COLO668 (cell line): ENCODE measurements around the gene TMC8.

Source experiments
- DNase-seq: peaks from one replicate; lab custom pipeline; 2025; ENCODE audit not compliant: unreplicated experiment; lab: John Stamatoyannopoulos, UW

The TMC8 gene

DNA sequence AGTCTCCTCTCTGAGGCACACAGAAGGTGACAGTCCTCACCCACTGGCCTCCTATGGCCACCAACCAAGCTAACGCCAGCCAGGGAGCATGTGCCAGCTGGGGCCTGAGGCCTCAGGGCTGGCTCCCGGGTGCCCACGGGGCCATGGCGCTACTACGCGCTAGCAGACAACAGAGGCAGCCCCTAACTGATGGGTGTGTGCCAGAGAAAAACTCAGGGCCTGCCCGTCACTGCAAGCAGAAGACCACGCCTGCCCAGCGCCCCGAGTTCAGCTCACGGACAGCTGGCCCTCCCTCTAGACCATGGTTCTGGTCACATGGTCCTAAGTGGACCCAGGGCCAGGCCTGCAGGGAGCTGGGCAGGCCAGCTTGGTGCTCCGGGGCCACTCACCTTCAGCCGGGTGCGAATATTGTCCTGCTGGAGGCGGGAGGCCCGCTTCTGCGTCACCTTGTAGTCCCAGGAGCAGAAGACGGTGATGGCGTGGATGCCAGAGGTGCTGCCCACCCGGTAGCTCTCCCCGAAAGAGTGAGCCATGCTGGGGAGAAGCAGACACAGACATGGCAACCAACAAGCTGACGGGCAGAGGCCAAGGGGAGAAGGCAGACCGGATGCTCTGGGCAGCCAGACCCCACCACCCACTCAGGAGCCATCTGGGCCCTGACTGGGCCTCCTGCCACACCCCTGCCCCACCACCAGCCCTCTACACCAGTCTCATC is 8.2 kb upstream of the TMC8 start:
- no peak for DNase-seq

- DNase-seq, result no peak
These were observed 7.7 kb upstream of the TMC8 start for GRCh38 chr17:78122931-78123249.

DNA sequence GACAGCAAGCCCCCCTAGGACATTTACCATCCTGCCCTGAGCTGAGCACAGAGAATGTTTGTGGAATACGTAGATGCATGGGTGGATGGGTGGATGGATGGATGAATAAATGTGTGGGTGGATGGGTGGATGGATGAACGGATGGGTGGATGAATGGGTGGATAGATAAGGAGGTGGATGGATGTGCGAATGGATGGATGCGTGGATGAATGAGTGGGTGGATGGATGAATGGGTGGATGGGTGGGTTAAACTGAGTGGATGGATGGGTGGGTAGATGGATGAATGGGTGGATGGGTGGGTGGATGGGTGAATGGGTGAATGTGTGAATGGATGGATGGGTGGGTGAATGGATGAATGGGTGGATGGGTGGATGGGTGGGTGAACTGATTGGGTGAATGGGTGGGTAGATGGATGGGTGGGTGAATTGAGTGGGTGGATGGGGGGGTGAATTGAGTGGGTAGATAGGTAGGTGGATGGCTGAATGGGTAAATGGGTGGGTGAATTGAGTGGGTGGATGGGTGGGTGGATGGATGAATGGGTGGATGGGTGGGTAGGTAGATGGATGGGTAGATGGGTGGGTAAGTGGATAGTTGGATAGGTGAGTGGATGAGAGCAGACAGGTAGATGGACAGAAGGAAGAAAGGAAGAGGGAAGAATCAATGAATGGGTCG is 7.2 kb upstream of the TMC8 start:
- DNase-seq, result no peak

DNA sequence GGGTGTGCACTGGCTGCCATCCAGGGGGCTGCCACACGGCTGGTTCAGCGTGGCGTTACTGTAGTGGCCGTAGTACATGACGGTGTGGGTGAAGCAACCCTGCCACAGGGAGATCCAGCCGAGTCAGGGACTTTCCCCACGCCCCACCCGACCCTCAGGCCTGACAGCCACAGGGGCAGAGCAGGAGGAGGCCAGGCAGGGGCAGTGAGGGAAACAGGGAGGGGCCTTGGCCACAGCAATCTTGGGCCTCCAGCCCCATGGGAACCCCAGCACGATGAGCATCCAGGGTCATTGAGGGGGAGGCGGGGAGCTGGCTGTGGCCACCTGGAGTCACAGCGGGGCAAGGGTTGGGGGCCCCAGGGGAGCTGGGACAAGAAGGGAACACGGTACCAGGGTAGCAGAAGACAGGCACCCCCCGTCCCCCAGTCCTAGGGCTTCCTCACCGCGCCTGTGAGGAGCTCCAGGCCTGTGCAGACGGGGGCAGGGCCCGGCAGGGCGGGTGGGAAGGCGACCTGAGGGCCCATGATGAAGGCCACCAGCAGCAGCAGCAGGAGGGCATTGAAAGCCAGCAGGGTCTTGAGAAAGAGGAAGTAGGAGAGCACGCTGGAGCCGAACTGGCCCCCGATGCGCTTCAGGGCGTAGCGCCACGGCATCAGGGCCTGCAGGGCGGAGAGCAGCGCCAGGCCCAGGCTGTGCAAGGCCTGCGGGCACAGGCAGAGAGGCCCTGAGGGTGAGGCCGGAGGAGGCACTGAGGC is 6.3 kb upstream of the TMC8 start:
- no peak for DNase-seq

GRCh38 chr17:78124836-78125137 is 5.8 kb upstream of the TMC8 start:
- DNase-seq, result no peak

- DNase-seq, result no peak
These were observed 5.2 kb upstream of the TMC8 start for GRCh38 chr17:78125138-78125913.

GRCh38 chr17:78125976-78126894 is 4.3 kb upstream of the TMC8 start:
- no peak for DNase-seq

DNA sequence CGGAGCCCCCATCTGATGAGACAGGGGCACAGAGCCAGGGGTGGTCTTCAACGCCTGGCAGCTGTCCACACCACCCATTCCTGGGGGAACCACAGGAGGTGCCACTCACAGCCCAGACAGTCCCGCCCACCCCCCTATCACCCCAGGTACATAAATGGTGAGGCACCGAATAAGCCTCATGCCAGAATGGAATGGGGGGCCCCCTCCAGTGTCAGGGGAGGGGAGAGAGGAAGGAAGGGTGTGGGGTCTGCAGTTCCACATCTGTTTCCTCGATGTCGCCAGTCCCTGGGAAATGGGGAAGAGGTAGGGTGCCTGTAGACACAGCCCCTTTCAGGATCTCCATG is 3.7 kb upstream of the TMC8 start:
- DNase-seq, result no peak

GRCh38 chr17:78127239-78127887 is 3.2 kb upstream of the TMC8 start:
- DNase-seq, result no peak

DNA sequence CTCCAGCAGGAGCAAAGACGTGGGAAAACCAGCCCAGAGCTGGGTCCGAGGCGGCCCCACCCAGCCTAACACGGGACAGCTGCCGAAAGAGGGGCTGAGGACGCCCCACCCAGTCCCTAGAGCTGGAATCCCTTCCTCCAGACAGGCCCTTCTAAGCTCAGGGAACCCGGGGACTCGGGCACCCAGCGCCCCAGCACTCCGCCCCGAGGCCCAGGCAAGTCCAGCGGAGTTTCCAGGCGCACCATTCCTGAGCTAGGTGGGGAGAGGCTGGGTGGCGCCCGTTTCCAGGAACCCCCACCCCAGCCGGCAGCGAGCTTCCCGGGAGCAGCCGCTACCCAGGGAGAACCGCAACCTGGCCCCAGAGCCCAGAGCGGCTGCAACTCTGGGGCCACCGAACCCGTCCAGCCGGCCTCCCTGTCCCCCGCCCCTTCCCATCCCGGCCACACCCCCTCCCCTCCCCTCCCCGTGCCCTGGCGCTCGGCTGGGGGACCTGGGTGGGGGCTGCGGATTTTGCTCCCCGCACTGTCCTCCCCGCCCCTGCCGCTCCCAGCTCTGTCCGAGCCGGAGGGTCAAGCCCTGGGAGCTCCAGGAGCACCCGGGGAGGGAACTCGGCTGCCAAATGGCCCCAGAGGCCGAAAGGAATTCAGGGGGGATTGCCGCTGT is 2.6 kb upstream of the TMC8 start:
- peak; percentile 13 for DNase-seq

- DNase-seq, result peak; percentile 46
These were observed 1.8 kb upstream of the TMC8 start, which contains the start of gene TMC6 for GRCh38 chr17:78128551-78129350. TSS of gene TMC6 (minus strand) at chr17:78128755. CDS start at chr17:78126832, 1,923 bp downstream.

DNA sequence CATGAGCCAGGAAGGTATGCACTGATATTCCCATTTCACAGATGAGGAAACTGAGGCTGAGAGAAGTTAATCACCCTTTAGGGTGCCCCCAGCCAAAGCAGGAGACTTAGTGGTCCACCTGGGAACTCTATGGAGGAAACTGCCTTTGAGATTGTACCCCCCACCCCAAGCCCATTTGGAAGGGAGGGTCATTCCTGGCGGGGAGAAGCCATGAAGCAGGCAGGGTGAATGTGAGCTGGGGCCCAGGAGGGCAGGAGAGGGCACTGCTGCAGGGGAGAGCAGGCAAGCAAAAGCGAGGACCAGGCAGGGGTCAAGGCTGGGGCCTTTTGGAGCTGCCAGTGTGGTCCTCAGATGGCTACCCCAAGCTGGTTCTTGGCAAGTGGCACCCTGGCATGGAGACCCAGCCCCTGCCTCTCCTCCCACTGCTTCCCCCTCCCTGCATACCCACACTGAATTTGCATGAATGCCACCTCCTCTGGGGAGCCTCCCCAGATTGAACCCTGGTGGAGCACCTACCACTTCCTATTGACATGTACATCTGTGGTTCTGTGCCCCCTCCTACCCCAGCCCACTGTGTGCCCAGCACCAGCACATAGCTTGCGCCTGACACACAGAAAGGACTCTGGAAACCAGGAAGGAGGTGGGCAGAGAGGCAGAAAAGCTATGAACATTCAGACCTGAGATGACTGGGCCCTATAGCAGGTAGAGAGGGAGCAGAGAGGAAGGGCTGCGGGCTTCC is 1.1 kb upstream of the TMC8 start:
- DNase-seq, result no peak

- DNase-seq, result no peak
These were observed 508 bp upstream of the TMC8 start for GRCh38 chr17:78130090-78130436.

- peak; percentile 13 for DNase-seq
These were observed 857 bp downstream of the TMC8 start for GRCh38 chr17:78131172-78132083.

DNA sequence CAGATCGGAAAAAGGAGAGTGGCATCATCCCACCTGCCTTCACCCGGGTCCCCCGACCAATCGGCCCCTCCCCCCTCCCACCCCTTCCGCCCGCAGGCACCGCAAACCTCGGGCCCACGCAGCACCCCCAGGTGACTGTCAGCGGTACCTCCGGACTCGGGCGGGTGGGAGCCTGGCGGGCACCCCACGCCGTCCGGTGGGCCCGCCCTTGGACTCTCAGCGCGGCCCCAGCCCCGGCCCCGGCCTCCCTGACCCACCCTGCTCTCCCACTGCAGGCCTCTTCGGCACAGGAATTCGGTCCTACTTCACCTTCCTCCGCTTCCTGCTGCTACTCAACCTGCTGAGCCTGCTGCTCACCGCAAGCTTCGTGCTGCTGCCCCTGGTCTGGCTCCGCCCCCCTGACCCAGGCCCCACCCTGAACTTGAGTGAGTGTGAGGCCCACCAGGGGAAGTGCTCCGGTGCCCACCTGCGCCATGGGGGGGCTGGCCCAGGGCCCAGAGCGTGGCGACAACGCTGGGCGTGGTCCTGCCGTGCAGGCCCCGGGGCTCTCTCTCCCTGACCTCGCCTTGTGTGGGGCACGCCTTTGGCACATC is 1.6 kb downstream of the TMC8 start:
- DNase-seq, result peak; percentile 22

GRCh38 chr17:78132767-78133178 is 2.2 kb downstream of the TMC8 start:
- no peak for DNase-seq
